ENCODE measurements around the gene PEAK1. TPM values are rescaled to one million over a fixed set of nuclear protein-coding genes. Genes with fewer than 3 reads are reported as not detected.
"Not testable (repeated sequence)": the region's sequence is repeated elsewhere in the genome, so short reads cannot be mapped to it uniquely, and the experiment has no call there.

PEAK1 gene
- polyA plus RNA-seq, 3 donors, result 27.4 to 33.5 (median 28.2) TPM

DNA sequence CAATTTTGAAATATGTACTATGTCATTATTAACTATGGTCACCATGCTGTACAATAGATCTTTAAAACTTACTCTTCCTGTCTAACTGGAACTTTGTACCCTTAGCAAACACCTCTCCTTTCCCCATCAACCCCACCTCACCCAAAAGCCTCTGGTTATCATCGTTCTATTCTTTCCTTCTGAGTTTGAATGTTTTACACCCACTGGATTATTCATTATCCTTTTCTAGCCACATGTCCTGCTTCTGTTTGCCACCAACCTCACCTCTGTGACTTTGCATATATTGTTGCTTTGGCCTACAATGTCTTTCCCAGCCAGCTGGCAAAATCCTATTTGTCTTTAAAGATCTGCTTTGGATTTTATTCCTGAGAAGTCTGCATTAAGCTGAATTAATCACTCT, 246.4 kb downstream of the PEAK1 start:
- DNase-seq (ENCODE audit: extremely low read depth in 1 of 11, low read depth in 9 of 11, low spot score in 4 of 11), result no peak

- DNase-seq (ENCODE audit: extremely low read depth in 1 of 11, low read depth in 9 of 11, low spot score in 4 of 11), result no peak
Measured at GRCh38 chr15:77171221-77171967, 248.5 kb downstream of the PEAK1 start.

DNA sequence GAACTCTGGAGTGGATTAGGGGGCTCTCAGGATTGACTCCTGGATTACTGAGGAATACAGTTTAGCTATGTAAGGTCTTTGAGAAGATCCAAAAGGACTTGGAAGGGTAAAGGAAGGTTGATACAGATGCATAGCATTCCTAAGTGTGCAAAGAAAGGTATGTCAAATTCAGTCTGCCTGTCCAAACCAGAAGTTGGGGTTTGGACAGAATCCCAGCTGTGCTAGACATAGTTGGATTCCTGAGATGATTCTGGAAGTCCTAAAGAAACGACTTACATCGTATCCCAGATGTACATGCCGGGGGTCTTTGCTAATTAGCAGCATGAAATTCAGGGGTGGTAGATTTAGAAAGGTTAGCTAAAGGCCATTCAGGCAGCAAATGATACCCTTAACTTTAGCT, 251.3 kb downstream of the PEAK1 start:
- no peak for DNase-seq (ENCODE audit: extremely low read depth in 1 of 11, low read depth in 9 of 11, low spot score in 4 of 11)

DNA sequence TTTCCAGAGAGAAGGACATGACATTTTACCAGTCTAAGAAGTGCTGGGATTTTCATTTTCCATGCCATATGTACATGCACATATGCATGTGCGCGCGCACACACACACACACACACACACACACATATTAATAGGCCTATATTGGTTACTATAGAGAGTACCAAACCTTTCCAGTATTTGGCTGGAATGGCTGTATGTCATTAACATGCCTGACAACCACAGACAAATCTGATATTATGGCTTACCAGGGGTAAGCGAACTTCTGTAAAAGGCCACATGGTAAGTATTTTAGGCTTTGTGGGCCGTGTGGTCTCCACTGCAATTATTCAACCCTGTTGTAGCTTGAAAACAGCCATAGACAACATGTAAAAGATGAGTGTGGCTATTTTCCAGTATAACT, 251.8 kb downstream of the PEAK1 start:
- no peak for DNase-seq (ENCODE audit: extremely low read depth in 1 of 11, low read depth in 9 of 11, low spot score in 4 of 11)

DNA sequence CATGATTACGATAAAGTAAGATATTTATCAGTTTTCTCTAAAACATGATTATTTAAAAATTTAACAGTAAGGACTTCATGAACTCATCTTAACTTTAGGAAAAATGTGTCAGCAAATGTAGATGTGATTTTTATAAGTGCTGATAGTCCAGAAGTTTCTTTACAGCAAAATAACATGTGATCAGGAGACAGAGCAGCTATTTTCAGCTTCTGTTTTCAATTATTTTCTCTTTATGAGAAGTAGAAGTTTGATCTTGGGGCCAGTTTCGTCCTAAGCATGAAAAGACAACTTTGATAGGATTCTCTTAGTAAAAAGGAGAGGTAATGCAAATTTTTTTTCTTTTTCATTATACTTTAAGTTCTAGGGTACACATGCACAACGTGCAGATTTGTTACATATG, 252.5 kb downstream of the PEAK1 start:
- no peak for DNase-seq (ENCODE audit: extremely low read depth in 1 of 11, low read depth in 9 of 11, low spot score in 4 of 11)

DNA sequence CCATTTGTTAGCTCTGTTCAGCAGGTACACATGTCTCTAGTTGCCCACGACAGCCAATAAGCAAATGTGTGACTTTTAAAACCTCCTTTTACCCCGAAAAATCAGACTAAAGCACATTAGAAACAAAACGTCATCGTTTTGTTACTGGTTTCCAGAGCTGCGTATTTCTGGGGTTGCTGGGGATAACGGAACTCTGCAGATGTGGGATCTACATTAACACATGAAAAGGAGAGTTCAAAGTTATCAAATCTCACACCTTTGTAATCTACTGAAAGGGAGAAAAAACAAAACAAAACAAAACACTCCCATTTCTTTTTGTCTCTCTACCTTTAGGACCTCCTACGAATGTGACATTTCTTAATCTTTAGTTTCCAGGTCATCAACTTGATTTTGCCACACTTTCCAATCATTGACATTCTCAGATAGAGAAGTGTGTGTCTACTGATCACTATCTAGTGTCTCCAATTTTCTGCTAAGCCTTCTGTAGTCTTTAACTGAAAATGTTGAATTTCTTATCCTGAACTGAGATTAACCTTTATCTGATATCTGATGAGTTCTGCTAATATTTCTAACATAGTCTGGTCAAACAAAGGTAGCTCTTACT, 256.0 kb downstream of the PEAK1 start:
- DNase-seq (ENCODE audit: extremely low read depth in 1 of 11, low read depth in 9 of 11, low spot score in 4 of 11), result no peak

DNA sequence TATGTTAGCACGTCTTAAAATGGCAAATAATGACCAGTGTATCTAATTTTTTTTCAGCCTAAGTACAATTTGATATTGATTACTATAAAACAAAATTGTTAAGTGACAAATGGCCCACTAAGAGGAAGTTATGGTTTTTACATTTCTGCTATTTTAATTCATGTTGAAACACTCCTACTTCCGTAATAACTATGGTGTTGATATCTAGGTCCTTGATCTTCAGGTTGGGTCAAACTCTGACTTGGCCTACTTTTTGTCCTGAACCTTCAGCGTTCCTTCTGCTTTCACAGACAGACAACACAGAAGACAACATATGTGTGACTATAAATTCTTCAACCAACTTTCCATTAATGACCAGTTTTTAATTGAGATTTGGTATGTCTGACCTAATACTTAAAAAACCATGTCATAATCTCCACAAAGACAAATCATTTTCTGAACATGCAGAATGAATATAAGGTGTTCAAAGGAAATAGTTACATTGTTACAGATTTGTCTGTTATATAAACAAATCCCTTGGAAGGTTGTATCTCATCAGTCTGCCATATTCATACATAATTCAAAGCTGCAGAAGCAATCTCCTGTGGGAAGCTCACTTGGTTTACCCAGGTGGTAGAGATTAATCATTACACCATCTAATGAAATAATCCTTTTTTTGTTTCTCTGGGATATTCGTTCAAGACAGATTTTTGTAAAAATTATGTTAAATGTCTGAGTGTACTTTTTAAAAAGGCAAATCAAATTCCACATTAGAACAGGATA, 256.9 kb downstream of the PEAK1 start:
- no peak for DNase-seq (ENCODE audit: extremely low read depth in 1 of 11, low read depth in 9 of 11, low spot score in 4 of 11)

- DNase-seq (ENCODE audit: extremely low read depth in 1 of 11, low read depth in 9 of 11, low spot score in 4 of 11), result peak in 5 of 11 donors; percentile 12 to 43 (median 19)
Measured at GRCh38 chr15:77160562-77161478, 259.1 kb downstream of the PEAK1 start.

DNA sequence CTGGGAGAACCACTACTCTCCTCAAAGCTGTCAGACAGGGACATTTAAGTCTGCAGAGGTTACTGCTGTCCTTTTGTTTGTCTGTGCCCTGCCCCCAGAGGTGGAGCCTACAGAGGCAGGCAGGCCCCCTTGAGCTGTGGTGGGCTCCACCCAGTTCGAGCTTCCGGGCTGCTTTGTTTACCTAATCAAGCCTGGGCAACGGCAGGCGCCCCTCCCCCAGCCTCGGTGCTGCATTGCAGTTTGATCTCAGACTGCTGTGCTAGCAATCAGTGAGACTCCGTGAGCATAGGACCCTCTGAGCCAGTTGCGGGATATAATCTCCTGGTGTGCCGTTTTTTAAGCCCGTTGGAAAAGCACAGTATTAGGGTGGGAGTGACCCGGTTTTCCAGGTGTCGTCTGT, 263.9 kb downstream of the PEAK1 start:
- not testable (repeated sequence) for DNase-seq (ENCODE audit: extremely low read depth in 1 of 11, low read depth in 9 of 11, low spot score in 4 of 11)

DNA sequence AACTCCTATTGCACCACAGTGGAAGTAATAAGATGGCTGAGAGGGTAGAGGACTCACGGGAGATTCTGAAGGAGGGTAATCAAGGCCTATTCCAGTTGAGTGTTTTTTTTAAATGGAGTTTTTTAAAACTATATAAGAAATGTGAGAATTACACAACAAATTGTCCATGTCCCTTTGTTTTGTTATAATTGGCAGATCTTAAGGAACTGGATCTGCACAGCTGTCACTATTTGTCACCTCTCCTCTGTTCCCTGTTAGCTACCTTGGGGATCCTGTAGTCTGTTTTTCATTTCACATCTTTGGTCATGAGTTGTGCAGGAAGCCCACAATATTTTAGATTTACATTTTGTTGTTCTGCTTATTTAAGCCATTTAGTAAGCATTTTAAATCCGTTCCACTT, 271.7 kb downstream of the PEAK1 start:
- DNase-seq (ENCODE audit: extremely low read depth in 1 of 11, low read depth in 9 of 11, low spot score in 4 of 11), result no peak

DNA sequence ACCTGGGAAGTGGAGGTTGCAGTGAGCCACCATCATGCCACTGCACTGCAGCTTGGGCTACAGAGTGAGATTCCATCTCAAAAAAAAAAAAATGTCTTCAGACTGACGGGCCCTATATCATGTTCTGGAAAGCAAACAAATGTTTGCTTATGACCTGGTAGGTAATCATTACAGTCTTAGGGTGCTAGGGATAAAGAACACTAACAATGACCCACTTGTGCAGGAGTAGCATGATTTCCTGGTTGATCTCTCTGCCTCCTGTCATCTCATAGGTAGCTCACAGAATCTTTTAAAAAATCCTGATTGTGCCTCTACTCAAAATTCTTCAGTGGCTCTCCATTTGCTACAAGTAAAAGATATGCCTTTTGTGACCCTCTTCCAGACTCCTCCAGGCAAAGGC, 274.5 kb downstream of the PEAK1 start:
- DNase-seq (ENCODE audit: extremely low read depth in 1 of 11, low read depth in 9 of 11, low spot score in 4 of 11), result no peak

DNA sequence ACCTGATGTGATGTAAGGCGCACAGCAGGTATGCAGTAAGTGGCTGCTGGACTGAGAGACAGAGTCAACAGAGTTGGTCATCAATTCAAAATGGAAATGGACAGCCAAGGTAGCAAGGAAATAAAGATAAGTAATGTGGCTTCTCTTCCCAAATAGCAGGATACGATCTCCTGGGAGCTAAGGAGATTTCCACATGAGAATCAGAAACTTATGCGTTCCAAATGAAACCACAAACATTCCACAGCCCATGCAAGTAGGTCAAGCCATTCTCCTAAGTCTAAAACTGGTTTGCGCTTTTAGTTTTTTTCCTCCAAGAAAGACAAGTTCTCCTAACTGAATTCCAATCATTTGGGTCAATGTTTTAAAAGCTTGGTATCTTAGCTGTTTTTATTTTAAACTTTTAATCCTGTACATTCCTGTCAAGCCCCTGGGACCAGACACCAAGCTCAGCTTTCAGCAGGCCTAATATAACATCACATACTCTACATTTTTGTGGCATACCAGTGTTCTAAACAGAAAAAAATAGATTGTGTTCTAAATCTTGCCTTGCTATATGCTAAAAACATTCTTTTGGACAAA, 275.3 kb downstream of the PEAK1 start:
- DNase-seq (ENCODE audit: extremely low read depth in 1 of 11, low read depth in 9 of 11, low spot score in 4 of 11), result peak in 6 of 11 donors; percentile 6 to 51 (median 27)

- DNase-seq (ENCODE audit: extremely low read depth in 1 of 11, low read depth in 9 of 11, low spot score in 4 of 11), result no peak
Measured at GRCh38 chr15:77144026-77144425, 275.9 kb downstream of the PEAK1 start.

DNA sequence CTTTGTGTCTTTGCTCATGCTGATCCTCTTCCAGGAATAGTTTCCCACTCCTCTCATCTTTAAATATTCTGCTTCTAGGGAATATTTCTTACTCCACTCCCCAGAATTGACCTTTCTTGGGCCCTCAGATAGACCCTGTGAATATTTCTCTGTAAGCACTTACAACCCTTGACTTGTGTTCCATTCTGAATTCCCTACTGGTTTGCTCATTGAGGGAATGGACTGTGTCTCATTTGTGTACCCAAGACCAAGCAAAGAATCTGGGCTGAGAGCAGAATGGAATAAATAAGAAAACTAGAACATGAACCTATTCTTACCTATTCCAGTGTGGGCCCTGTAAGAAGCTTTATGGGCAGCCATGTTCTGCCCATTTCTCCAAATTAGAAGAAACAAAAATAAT, 276.3 kb downstream of the PEAK1 start:
- DNase-seq (ENCODE audit: extremely low read depth in 1 of 11, low read depth in 9 of 11, low spot score in 4 of 11), result no peak

DNA sequence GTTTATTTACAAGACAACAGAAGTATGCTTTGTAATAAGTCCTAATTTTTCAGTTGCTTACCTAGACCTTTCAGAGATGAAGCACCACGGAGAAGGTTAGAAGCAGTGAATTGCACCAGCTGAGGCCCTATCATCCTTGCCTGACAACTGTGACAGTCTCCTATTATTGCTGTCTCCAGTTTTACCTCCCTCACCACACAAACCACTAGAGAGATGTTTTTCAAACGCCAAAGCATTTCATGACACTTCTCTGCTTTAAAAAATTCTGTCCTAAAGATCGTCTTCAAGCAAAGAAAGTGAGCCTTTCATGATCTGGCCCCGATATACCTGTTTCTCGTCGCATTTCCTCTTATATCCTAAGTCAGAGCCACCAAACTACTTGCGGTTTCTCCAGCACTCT, 276.7 kb downstream of the PEAK1 start:
- no peak for DNase-seq (ENCODE audit: extremely low read depth in 1 of 11, low read depth in 9 of 11, low spot score in 4 of 11)

GRCh38 chr15:77140220-77140619, 279.7 kb downstream of the PEAK1 start:
- DNase-seq (ENCODE audit: extremely low read depth in 1 of 11, low read depth in 9 of 11, low spot score in 4 of 11), result no peak

DNA sequence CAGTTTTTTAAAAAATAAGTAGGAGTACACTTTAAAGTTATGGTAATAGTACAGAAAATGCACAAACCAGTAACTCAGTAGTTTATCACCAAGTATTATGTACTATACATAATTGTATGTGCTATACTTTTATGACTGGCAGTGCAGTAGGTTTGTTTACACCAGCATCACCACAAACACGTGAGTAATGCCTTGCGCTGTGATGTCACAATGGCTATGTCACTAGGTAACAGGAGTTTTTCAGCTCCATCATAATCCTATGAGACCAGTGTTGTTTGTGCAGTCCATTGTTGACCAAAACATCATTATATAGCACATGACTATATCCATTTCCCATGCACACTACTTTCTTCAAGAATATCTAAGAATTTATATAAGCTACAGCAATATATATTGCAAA, 280.6 kb downstream of the PEAK1 start:
- DNase-seq (ENCODE audit: extremely low read depth in 1 of 11, low read depth in 9 of 11, low spot score in 4 of 11), result no peak

DNA sequence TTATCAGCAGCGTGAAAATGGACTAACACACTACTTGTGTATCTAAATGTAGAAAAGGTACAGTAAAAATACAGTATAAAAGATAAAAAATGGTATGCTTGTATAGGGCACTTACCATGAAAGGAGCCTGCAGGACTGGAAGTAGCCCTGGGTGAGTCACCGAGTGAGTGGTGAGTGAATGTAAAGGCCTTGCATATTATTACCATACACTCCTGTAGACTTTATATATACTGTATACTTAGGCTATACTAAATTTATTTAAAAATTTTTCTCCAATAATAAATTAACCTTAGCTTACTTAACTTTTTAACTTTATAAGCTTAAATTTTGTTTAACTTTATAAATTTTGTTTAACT, 281.8 kb downstream of the PEAK1 start:
- DNase-seq (ENCODE audit: extremely low read depth in 1 of 11, low read depth in 9 of 11, low spot score in 4 of 11), result no peak

DNA sequence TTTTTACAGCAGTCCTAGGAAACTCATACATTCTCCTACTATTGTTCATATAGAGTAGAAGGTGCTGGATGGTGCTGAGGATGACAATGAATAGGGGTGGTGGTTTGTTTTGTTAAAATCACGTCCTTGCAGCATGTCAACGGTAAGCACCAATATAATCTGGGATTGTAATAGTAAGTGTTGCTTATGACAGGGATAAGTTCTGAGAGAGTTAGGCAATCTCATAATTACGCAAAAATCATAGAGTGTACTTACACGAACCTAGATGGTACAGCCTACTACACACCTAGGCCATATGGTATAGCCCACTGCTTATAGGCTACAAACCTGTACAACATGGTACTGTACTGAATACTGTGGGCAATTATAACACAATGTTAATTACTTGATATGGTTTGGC, 284.7 kb downstream of the PEAK1 start:
- no peak for DNase-seq (ENCODE audit: extremely low read depth in 1 of 11, low read depth in 9 of 11, low spot score in 4 of 11)

Measured in renal cortex interstitium (tissue), 11 donors.